Immature natural killer cell (primary cell): ENCODE measurements around the gene KHSRP. TPM values are rescaled to one million over a fixed set of nuclear protein-coding genes. Genes with fewer than 3 reads are reported as not detected.
A peak's percentile ranks its signal among the peaks of the same experiment; 100 is the strongest.

ENCODE experiments used
- DNase-seq, 3 donors: peaks; one replicate each; pipeline ENCODE4 v3.0.0; 2022; ENCODE audit warnings: mixed read lengths in 1 of 3
- H3K27ac Mint-ChIP-seq, 6 donors: one replicate each; pipeline ENCODE4 v1.8.0; 2020; ENCODE audit warnings: mixed read lengths in 6 of 6, mild to moderate bottlenecking in 5 of 6, inconsistent platforms in 4 of 6, moderate library complexity in 3 of 6
- H3K27me3 Mint-ChIP-seq, 3 donors: one replicate each; pipeline ENCODE4 v1.8.0; 2020 to 2021; ENCODE audit warnings: low read depth in 3 of 3, mild to moderate bottlenecking in 3 of 3, mixed read lengths in 3 of 3, moderate library complexity in 3 of 3, inconsistent platforms in 1 of 3
- H3K36me3 Mint-ChIP-seq, 3 donors: one replicate each; pipeline ENCODE4 v1.8.0; 2020; ENCODE audit warnings: mixed read lengths in 3 of 3, inconsistent platforms in 2 of 3, mild to moderate bottlenecking in 2 of 3
- H3K4me1 Mint-ChIP-seq, 2 donors: one replicate each; pipeline ENCODE4 v1.8.0; 2020; ENCODE audit warnings: inconsistent platforms in 2 of 2, mild to moderate bottlenecking in 2 of 2, mixed read lengths in 2 of 2, moderate library complexity in 1 of 2
- H3K4me3 Mint-ChIP-seq, 5 donors: one replicate each; pipeline ENCODE4 v1.8.0; 2020; ENCODE audit warnings: mild to moderate bottlenecking in 5 of 5, mixed read lengths in 5 of 5, inconsistent platforms in 3 of 5, moderate library complexity in 3 of 5
- H3K9me3 Mint-ChIP-seq, 6 donors: one replicate each; pipeline ENCODE4 v1.8.0; 2020; ENCODE audit warnings: mild to moderate bottlenecking in 6 of 6, mixed read lengths in 6 of 6, inconsistent platforms in 4 of 6, moderate library complexity in 3 of 6
- polyA plus RNA-seq, 3 donors: library from polyadenylated mRNA; unstranded; fragments of 300-500 nt; fragmentation: Illumina TruSeq; gene quantifications; one replicate each; pipeline ENCODE4 v1.2.3, GENCODE V29; 2021

The KHSRP gene
- polyA plus RNA-seq, 3 donors from 2014 or later = 3.9 to 15.6 (median 9.8) TPM

DNA sequence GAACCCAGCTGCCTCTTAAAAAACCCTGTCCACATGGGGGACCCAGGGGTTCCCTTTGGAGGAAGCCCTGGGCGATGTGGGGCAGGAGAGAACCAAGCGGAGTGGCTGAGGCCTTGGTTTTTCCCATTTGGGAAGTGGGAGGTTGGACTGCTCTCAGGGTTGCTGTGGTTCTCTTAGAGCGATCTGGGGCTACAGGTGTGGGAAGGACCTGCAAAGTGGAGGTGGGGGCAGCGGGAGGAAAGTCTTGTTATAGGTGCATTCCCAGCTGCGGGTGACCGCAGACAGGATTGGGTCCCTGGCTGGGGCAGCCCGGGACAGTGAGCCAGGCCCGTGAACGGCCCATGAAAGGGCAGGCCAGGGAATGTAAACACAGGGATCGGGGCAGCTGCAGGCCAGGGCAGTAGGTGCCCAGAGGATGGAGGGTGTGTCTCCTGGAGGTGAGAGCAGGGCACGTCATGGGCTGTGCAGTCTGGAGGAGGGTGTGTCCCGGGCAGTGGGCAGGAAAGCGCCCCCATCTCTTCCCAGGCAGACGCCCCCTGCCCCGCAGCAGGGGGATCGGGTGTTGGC, 34.2 kb upstream of the KHSRP start:
- H3K27ac Mint-ChIP-seq = peak overlapping the region in 5 of 6 donors; percentile 6 to 83 (median 64)
- peaks cover 7 to 11% (median 9%) of the 10 kb centered on the region in 3 donors for H3K36me3 Mint-ChIP-seq
- H3K4me1 Mint-ChIP-seq = peaks cover 10 to 22% of the 10 kb centered on the region in 2 donors
- peaks cover 0 to 2% (median 0%) of the 10 kb centered on the region in 6 donors for H3K9me3 Mint-ChIP-seq
- H3K4me3 Mint-ChIP-seq = peak overlapping the region; percentile 78 to 86 (median 83)
- no peak for DNase-seq
- peaks cover 6 to 10% (median 6%) of the 10 kb centered on the region in 3 donors for H3K27me3 Mint-ChIP-seq

GRCh38 chr19:6457958-6458694, 33.5 kb upstream of the KHSRP start:
- Mint-ChIP-seq H3K9me3 (peaks cover 0 to 4% (median 2%) of the 10 kb centered on the region in 6 donors), H3K4me1 (peaks cover 10 to 22% of the 10 kb centered on the region in 2 donors), H3K4me3 (peak overlapping the region; percentile 78 to 86 (median 83)), H3K27ac (peak overlapping the region in 4 of 6 donors; percentile 33 to 83 (median 67)), H3K36me3 (peaks cover 11 to 16% (median 13%) of the 10 kb centered on the region in 3 donors), H3K27me3 (peaks cover 6 to 10% (median 6%) of the 10 kb centered on the region in 3 donors)
- no peak for DNase-seq

- no peak for DNase-seq
- peaks cover 4 to 10% (median 6%) of the 10 kb centered on the region in 3 donors for H3K27me3 Mint-ChIP-seq
- H3K27ac Mint-ChIP-seq = no peak overlapping the region
- H3K9me3 Mint-ChIP-seq = peaks cover 0 to 8% (median 2%) of the 10 kb centered on the region in 6 donors
- no peak overlapping the region for H3K4me3 Mint-ChIP-seq
- peaks cover 10 to 22% of the 10 kb centered on the region in 2 donors for H3K4me1 Mint-ChIP-seq
- H3K36me3 Mint-ChIP-seq = peaks cover 16 to 24% (median 18%) of the 10 kb centered on the region in 3 donors
These were observed 31.3 kb upstream of the KHSRP start for GRCh38 chr19:6455924-6456323.

GRCh38 chr19:6453951-6454565, 29.4 kb upstream of the KHSRP start:
- Mint-ChIP-seq H3K27ac (no peak overlapping the region), H3K36me3 (peaks cover 16 to 24% (median 18%) of the 10 kb centered on the region in 3 donors), H3K9me3 (peaks cover 0 to 8% (median 2%) of the 10 kb centered on the region in 6 donors), H3K4me3 (no peak overlapping the region), H3K27me3 (peaks cover 0 to 6% (median 0%) of the 10 kb centered on the region in 3 donors), H3K4me1 (peaks cover 5 to 10% of the 10 kb centered on the region in 2 donors)
- DNase-seq = no peak

GRCh38 chr19:6452899-6453298, 28.3 kb upstream of the KHSRP start:
- Mint-ChIP-seq H3K27ac (no peak overlapping the region), H3K27me3 (peaks cover 0 to 2% (median 0%) of the 10 kb centered on the region in 3 donors), H3K4me3 (no peak overlapping the region), H3K4me1 (no peaks in the 10 kb centered on the region), H3K36me3 (peaks cover 16 to 24% (median 18%) of the 10 kb centered on the region in 3 donors), H3K9me3 (peaks cover 0 to 8% (median 2%) of the 10 kb centered on the region in 6 donors)
- DNase-seq = no peak

DNA sequence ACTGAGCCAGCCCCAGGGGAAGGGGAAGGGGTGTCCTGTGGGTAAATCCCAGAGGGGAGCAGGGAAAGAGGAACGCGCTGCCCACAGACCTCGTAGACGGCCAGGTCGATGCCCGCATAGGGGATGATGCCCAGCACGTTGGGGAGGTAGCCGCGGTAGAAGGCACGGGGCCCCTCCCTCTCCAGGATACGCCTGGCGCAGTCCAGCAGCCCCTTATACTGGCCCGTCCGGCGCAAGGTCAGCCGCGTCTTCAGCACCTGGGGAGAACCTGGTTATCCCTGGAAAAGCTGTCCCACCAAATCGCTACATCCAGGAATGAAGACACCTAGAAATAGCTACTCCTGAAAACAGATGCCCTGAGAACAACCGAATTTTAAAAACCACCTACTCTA, 27.6 kb upstream of the KHSRP start:
- H3K27ac Mint-ChIP-seq = no peak overlapping the region
- no peak overlapping the region for H3K4me3 Mint-ChIP-seq
- DNase-seq = no peak
- H3K27me3 Mint-ChIP-seq = peaks cover 0 to 2% (median 0%) of the 10 kb centered on the region in 3 donors
- H3K4me1 Mint-ChIP-seq = no peaks in the 10 kb centered on the region
- H3K36me3 Mint-ChIP-seq = peaks cover 16 to 24% (median 18%) of the 10 kb centered on the region in 3 donors
- H3K9me3 Mint-ChIP-seq = peaks cover 0 to 8% (median 2%) of the 10 kb centered on the region in 6 donors

- no peak for DNase-seq
- peaks cover 0 to 8% (median 2%) of the 10 kb centered on the region in 6 donors for H3K9me3 Mint-ChIP-seq
- H3K4me1 Mint-ChIP-seq = no peaks in the 10 kb centered on the region
- H3K4me3 Mint-ChIP-seq = no peak overlapping the region
- no peak overlapping the region for H3K27ac Mint-ChIP-seq
- H3K27me3 Mint-ChIP-seq = peaks cover 0 to 2% (median 0%) of the 10 kb centered on the region in 3 donors
- peaks cover 18 to 24% (median 20%) of the 10 kb centered on the region in 3 donors for H3K36me3 Mint-ChIP-seq
These were observed 27.1 kb upstream of the KHSRP start for GRCh38 chr19:6451583-6452222.

- Mint-ChIP-seq H3K4me1 (no peaks in the 10 kb centered on the region), H3K4me3 (no peak overlapping the region), H3K27me3 (no peaks in the 10 kb centered on the region), H3K9me3 (peaks cover 0 to 8% (median 2%) of the 10 kb centered on the region in 6 donors), H3K27ac (no peak overlapping the region), H3K36me3 (peaks cover 15 to 23% (median 17%) of the 10 kb centered on the region in 3 donors)
- no peak for DNase-seq
These were observed 25.6 kb upstream of the KHSRP start for GRCh38 chr19:6450166-6450565.

GRCh38 chr19:6448045-6448444, 23.4 kb upstream of the KHSRP start:
- H3K4me1 Mint-ChIP-seq = no peaks in the 10 kb centered on the region
- peaks cover 0 to 4% (median 0%) of the 10 kb centered on the region in 6 donors for H3K9me3 Mint-ChIP-seq
- no peak for DNase-seq
- H3K27me3 Mint-ChIP-seq = no peaks in the 10 kb centered on the region
- no peak overlapping the region for H3K27ac Mint-ChIP-seq
- no peak overlapping the region for H3K4me3 Mint-ChIP-seq
- peaks cover 8 to 11% (median 8%) of the 10 kb centered on the region in 3 donors for H3K36me3 Mint-ChIP-seq

GRCh38 chr19:6446452-6446851, 21.8 kb upstream of the KHSRP start:
- H3K4me1 Mint-ChIP-seq = no peaks in the 10 kb centered on the region
- H3K4me3 Mint-ChIP-seq = no peak overlapping the region
- H3K27ac Mint-ChIP-seq = peak overlapping the region in 1 of 6 donors; percentile 67
- H3K27me3 Mint-ChIP-seq = no peaks in the 10 kb centered on the region
- DNase-seq = no peak
- H3K36me3 Mint-ChIP-seq = peaks cover 3 to 4% (median 3%) of the 10 kb centered on the region in 3 donors
- H3K9me3 Mint-ChIP-seq = no peaks in the 10 kb centered on the region

- Mint-ChIP-seq H3K4me3 (no peak overlapping the region), H3K4me1 (no peaks in the 10 kb centered on the region), H3K36me3 (peaks cover 3 to 4% (median 3%) of the 10 kb centered on the region in 3 donors), H3K27ac (no peak overlapping the region), H3K9me3 (no peaks in the 10 kb centered on the region), H3K27me3 (no peaks in the 10 kb centered on the region)
- DNase-seq = no peak
These were observed 19.4 kb upstream of the KHSRP start for GRCh38 chr19:6443986-6444385.

DNA sequence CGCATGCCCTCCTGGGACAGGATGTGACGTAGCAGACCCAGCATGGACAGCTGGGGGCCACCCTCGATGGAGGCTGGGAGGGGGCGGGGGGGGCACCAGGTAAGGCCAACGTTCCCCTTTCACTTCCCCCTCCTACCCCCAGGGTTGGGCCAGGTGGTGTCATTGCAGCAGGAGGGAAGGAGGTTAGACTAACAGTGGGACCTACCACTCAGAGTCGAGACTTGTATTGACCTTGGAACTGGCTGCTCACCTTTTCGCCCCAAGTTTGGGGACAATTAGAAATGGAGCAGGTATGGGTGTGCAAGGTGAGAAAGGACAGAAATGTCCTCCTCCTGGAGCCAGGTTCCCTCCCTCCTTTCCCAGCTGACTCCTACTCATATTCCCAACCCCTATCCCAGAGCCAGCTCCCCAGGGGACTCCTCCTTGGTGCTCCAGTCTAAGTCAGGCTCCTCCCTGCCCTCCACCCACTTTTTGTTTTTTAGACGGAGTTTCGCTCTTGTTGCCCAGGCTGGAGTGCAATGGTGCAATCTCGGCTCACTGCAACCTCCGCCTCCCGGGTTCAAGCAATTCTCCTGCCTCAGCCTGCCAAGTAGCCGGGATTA, 17.6 kb upstream of the KHSRP start:
- Mint-ChIP-seq H3K9me3 (no peaks in the 10 kb centered on the region), H3K4me3 (no peak overlapping the region)

DNA sequence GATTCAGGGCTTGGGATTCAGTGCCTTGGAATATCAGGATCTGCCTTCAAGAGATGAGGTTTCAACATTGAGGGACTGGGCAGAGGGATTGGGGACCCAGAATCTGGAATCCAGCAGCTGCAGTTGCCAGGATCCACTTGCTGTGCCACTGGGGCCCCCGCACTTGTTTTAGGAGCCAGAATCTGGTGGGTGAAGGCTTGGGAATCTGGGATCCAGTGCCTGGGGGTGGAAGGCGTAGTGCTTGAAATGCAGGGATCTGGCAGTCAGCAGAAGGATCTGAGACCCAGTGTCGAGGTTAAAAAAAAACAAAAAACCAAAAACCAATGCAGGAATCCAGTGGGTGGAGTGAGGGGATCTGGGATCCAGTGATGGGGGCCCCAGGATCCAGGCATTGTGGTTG, 16.3 kb upstream of the KHSRP start:
- Mint-ChIP-seq H3K27me3 (peaks cover 0 to 3% (median 0%) of the 10 kb centered on the region in 3 donors), H3K27ac (no peak overlapping the region), H3K4me3 (no peak overlapping the region), H3K36me3 (no peaks in the 10 kb centered on the region), H3K9me3 (no peaks in the 10 kb centered on the region), H3K4me1 (no peaks in the 10 kb centered on the region)
- DNase-seq = no peak

More for the DNA sequence above, 17.6 kb upstream of the KHSRP start:
- Mint-ChIP-seq H3K27me3 (no peaks in the 10 kb centered on the region), H3K27ac (no peak overlapping the region), H3K36me3 (peaks cover 3 to 4% (median 3%) of the 10 kb centered on the region in 3 donors), H3K4me1 (no peaks in the 10 kb centered on the region)
- no peak for DNase-seq
